GM21717 (cell line): ENCODE measurements around the gene C1orf232.

ENCODE experiments used
- ATAC-seq: cut with Tn5 transposase; IDR thresholded peaks from one replicate; pipeline ENCODE4 v1.9.1; 2021; ENCODE audit warnings: mild to moderate bottlenecking, moderate library complexity; ENCODE audit not compliant: unreplicated experiment

The C1orf232 gene

DNA sequence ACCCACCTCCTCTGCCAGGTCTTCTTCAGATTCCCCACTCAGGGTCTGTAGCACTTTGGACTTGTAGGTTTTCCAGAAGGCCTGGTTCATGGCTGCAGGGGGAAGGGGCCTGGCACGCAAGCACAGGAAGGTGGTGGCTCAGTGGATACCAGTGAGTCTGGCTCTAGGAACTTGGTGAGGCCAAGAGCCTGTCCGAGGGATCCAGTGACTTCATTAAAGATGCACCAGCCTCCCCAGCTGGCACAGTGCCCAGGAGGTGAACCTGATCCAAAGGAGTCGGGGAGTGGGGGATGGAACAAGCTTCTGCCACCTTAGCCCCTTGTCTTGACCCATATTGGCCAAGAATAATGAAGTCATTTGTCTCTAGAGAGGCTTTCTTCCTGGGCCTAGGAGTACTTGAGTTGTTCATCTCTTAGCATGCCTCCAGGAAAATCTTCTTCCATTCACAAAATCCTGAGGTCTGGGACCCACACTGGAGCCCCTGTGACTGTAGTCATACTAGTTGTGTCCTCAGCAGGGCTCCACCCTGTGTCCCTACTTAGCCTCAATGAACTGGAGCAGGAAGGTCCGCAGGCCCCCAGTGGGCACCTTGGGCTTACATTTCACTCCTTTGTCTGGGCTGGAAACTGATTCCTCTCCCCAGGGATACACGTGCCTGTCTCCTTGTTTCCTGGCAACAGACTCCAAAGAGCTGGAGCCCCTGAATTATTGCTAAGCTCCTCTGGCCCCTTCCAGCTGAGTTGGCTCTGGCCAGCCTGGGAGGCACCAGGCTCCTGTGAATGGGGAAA is at the start of gene C1orf232:
Gene C1orf232, minus strand, starts transcription at position 554 of the 788 bp plus-strand sequence. Its CDS starts 464 bp downstream, at position 90.
- no peak for ATAC-seq

DNA sequence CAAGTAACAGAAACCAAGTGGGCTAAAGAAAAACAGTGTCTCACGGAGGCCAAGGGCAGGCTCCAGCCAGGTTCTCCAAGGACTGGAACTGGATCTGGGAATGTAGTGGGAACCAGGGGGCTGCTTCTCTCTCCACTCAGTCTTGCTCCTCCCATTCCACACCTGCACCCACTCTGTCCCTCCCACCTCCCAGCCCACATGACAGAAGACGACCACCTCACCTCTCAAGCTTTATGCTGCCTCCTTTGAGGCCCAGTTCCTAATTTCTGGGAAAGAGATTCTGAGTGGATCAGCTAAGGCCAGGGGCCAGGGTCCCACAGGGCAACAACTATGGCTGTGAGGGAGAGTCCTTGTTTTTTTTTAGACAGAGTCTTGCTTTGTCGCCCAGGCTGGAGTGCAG is 46.5 kb upstream of the C1orf232 start:
- ATAC-seq, result no peak

DNA sequence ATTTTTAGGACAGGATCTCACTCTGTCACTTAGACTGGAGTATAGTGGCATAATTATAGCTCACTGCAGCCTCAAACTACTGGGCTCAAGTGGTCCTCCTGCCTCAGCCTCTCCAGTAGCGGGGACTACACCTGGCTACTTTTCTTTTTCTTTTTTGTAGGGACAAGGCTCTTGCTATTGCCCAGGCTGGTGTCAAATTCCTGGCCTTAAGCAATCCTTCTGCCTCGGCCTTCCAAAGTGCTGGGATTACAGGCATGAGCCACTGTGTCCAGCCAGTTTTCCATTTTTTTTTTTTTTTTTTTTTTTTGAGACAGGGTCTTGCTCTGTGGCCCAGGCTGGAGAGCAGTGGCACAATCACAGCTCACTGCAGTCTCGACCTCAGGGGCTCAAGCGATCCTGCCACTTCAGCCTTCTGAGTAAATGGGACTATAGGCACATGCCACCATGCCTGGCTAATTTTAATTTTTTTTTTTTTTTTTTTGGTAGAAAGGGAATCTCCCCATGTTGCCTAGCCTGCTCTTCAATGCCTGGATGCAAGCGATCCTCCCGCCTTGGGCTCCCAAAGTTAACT is 44.7 kb upstream of the C1orf232 start:
- no peak for ATAC-seq

DNA sequence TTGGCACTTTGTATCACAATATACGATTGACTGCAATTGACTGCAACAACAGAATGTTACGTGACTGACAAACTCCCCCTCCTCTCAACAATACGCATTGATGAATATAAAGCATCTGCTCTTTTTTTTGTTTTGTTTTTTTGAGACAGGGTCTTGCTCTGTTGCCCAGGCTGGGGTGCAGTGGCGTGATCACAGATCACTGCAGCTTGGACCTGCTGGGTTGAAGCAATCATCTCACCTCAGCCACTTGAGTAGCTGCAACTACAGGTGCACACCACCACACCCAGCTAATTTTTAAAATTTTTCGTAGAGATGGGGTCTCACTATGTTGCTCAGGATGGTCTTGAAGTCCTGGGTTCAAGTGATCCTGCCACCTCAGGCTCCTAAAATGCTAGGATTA is 44.0 kb upstream of the C1orf232 start:
- no peak for ATAC-seq

DNA sequence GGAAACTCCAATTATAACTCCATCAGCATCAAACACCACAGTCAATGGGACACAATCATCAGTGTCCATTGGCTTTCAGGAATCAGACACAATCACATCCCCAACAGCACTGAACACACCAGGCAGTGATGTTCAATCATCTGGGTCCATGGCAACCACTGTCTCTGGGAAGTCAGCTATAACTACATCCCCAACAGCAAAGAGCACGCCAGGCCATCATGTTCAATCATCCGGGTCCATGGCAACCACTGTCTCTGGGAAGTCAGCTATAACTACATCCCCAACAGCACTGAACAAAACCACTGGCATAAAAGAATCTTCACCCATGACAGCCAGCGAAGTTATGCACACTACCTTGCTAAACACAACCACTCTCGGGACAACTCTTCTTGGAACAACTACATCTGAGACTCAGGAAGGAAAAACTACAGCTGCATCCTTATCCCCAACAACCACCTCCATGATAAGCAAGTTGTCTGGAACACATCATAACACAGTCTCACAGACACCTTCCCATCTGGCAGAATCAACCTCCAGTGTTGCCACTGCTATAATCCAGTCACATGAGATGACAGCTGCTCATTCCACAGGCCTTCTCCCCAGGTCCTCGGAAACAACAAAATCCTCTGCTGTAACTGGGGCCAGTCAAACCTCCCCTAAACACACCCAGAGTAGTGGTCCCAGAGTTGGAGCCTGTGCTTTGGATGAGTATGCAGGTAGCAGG is 41.5 kb upstream of the C1orf232 start:
- no peak for ATAC-seq

DNA sequence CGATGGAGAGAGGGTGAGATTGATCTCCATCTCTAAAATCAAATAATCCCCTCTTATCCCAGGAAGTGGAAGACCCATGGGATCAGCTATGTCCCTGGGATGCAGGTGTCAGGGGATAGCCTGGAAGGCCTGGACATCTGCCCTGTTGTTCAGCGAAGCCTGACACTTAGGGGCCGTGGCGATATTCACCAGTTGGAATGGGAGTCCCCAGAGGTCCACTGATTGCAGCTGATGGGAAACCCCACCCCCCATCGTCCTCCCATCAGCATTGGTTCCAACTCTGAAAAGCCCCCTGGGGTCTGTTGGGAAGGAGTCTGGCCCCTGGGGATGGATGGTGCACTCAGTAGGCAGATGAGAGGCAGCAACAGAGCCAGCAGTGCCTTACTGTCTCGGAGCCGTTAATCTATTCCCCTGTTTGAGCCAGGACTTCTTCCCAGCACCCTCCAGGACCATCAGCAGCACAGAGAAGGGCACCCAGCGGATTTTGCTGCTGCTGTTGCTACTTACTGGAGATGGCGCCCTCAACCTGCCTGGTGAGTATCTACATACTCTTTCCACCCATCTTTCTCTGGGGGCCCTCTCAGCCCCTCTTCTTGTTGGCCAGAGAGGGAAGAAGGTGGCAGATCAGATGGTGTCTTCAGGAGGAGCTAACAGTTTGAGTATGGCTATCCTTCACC is 35.0 kb upstream of the C1orf232 start:
- no peak for ATAC-seq

DNA sequence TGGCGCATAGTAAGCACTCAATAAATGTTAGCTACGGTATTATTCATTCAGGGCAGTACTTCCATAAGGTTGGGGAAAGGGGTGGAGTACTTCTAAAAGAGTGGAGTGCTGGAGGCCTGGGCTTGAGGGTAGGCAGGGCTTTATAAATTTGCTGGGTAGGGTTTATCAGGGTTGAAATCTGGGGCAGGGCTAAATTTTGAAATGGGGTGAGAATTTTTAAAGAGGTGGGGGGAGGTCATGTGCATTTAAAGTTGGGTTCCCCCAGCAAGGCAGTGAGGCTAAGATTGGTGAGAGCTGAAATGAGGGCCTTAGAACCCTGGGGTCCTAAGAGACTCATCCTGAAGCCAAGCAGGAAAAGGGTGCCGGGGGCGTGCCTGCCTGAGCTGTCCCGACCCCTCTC is 31.6 kb upstream of the C1orf232 start:
- no peak for ATAC-seq

DNA sequence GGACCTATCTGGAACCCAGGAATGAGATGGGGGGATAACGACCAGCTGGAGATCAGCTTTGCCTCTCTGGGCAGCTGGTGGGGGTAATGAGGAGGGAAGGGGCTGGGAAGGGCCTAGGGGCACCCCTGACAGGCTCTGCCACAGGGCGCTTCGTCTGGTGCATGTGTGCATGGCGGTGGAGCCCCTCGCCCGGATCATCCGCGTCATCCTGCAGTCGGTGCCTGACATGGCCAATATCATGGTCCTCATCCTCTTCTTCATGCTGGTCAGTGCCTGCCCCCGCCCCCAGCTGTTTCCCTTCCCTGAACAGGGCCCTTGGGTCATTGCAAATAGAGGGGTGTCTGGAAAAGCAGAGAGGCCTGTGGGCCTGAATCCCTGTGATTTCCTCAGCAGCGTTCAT is 29.1 kb upstream of the C1orf232 start:
- ATAC-seq, result no peak

DNA sequence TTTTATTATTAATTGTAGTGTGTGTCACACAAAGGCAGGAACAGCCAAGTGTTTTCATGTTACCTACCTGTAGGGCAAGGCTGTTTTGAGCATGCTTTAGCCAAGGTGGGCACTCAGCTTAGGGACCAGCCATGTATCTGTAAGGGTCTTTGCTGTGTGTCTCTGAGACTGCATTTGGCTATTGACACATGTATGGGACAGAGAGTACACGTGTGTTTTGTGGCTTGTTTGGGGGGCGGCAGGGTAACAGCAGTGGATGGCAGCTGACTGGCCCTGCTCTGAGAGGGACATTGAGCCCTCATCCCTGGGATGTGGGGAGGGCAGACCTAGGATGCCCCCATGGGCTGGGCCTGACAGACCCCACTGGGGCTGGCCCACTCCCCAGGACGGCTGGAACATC is 28.5 kb upstream of the C1orf232 start:
- ATAC-seq, result no peak

DNA sequence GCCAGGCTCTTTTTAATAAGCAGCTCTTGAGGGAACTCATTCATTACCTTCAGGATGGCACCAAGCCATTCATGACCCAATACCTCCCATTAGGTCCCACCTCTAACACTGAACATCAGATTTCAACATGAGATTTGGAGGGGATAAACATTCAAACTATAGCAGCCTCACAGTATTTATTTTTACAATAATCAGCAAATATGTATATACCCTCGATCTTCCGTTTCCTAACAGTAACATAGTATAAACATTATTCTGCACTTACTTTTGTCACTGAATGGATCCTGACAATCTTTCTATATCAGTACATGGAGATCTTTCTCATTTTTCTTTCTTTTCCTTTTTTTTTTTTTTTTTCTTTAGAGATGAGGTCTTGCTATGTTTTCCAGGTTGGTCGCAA is 27.0 kb upstream of the C1orf232 start:
- no peak for ATAC-seq

DNA sequence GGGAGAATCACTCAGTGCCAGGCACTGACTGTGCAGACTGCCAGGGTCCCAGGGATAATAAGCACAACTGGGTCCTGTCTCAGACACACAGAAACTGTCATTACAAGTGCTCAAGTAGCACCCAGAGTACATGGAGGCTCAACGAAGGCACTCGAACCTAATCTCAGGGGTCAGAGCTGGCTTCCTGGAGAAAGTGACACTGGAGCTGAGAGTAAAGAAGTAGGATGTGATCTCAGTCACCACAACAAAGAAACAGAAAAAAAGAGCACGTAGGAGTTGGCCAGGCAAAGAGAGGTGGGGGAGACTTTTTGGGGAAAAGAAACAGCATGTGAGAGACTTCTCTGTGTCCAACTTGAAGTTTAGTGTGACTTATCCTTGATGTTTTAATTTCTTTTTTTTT is 23.0 kb upstream of the C1orf232 start:
- no peak for ATAC-seq

DNA sequence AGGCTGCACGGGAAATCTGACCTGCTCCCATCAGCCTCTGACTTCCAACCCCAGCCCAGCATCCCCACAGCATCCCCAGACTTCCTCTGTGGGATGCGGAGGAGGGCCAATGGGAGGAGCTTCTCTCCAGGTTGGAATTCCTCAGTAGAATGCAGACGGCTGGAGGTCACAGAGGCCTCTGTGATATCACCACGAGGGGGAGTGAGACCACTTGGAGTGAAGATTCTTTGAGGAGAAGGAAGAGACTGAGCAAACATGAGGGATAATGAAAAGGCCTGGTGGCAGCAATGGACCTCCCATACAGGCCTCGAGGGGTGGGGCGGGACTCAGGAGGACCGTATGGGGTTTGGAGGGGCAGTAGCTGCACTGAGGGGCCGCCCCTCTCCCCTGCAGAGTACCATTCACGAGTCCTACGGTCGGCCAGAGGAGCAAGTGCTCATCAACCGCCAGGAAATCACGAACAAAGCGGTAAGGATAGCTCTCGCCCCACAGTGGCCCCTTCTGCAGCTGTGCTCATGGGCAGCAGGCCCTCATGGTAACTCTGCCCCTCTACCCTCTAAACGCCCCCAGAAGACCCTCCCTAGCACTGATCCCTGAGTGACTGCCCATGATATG is 21.7 kb upstream of the C1orf232 start, which contains the start of gene CATSPER4:
Gene CATSPER4, plus strand, starts transcription at position 230 of the 615 bp plus-strand sequence. Its CDS starts 26 bp downstream, at position 256.
- no peak for ATAC-seq

DNA sequence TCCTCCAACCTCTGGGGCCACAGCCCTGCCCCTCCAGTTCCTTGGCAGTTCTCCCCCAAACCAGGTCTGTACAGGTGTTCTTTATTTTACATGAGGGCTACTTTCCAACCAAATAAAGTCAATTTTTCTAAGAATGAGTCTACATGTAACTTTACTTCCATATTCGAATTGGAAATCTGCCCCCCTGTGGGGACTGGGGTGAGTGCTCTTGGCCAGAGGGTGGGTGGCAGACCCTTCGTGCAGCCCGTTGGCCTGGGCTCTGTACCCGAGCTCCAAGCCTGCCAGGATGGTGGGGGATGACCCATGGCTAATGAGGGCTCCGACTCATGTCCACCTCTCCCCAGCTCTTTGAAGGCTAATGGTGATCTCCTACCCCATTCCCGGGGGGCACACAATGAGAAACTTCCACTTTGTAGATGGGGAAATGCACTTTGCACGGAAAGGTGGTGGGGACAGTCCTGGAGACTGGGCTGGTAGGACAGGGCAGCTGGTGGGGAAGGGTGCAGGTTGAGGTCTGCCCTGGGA is 21.1 kb upstream of the C1orf232 start:
- no peak for ATAC-seq

DNA sequence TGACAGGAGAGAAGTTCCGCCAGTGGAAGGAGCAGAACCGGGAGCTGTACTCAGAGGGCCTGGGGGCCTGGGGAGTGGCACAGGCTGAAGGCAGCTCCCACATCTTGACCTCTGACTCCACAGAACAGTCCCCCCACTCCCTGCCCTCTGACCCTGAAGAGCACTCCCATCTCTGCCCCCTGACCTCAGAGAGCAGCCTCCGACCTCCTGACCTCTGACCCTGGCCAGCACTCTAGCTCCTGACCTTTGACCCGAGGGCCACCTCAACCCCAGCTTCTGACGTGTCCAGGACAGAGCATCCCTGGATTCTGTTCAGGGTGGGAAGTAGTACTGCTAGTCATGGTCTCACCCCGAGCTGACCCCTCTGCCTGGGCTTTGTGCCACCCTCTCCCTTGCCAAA is 20.6 kb upstream of the C1orf232 start:
- ATAC-seq, result no peak

DNA sequence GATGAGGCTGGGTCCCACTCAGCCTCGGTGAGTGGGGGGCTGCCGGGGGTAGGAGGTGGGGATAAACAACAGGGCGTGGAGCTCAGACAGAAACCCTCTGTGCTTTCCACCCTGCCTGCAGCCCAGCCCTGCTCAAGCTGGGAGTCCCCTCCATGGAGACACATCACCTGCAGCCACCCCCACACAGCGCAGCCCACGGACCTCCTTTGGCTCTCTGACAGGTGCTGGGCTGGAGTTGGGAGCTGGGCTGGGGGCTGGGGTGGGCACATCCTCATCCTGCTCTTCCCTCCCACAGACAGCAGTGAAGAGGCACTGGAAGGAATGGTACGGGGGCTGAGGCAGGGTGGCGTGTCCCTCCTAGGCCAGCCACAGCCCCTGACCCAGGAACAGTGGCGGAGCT is 19.7 kb upstream of the C1orf232 start:
- no peak for ATAC-seq

DNA sequence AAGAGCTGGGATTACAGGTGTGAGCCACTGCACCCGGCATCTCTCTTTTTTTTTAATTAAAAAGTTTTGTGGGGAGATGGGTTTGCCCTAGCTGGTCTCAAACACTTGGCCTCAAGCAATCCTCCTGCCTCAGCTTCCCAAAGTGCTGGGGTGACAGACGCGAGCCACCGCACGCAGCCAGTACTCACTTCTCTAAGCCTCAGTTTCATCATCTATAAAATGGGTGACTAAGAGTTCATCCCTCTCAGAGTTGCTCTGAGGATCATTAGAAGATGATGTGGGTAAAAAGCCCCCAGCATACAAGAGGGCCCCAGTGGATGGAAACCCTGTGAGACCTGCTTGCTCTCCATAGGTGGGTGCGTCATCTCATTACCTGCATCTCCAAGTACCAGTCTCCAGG is 19.1 kb upstream of the C1orf232 start:
- ATAC-seq, result no peak

DNA sequence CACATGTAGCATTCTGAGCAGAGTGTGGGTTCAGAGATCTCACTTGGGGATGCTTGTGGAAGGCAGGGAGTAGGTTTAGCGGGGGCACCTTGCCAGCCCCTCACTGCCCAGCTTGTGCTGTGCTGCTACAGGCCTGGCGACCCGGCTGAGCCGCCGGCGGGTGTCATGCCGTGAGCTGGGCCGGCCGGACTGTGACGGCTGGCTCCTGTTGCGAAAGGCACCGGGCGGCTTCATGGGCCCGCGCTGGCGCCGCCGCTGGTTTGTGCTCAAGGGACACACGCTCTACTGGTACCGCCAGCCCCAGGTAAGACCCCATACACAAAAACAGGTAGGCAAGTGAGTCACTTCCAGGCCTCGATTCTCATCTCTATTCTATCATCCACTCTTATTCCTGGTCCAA is 16.1 kb upstream of the C1orf232 start:
- no peak for ATAC-seq

DNA sequence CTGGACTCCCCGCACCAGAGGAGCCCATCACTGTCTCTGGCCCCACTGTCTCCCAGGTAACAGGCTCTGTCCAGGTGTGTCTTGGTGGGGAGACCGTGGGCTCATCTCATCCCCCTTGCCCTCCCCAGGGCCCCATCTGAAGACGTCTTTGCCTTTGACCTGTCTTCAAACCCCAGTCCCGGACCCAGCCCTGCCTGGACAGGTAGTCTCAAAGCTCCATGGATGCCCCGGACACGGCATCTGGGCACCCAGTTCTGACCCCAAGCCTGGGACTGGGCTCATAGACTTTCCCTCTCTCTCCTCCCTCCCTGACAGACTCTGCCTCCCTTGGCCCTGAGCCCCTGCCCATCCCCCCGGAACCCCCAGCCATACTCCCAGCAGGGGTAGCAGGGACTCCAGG is 15.3 kb upstream of the C1orf232 start:
- ATAC-seq, result no peak

DNA sequence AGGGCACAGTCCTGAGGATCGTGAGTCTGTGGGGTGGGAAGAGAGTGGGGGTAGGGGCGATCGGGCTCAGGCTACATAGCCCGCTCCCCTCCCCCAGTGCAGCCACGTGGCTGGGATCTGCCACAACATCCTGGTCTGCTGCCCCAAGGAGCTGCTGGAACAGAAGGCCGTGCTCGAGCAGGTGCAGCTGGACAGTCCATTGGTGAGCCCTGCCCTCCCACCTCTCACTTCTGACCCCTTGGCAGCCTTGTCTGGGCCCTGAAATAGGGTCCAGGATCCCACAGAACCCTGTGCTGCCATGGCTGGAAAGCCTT is 13.6 kb upstream of the C1orf232 start:
- no peak for ATAC-seq

DNA sequence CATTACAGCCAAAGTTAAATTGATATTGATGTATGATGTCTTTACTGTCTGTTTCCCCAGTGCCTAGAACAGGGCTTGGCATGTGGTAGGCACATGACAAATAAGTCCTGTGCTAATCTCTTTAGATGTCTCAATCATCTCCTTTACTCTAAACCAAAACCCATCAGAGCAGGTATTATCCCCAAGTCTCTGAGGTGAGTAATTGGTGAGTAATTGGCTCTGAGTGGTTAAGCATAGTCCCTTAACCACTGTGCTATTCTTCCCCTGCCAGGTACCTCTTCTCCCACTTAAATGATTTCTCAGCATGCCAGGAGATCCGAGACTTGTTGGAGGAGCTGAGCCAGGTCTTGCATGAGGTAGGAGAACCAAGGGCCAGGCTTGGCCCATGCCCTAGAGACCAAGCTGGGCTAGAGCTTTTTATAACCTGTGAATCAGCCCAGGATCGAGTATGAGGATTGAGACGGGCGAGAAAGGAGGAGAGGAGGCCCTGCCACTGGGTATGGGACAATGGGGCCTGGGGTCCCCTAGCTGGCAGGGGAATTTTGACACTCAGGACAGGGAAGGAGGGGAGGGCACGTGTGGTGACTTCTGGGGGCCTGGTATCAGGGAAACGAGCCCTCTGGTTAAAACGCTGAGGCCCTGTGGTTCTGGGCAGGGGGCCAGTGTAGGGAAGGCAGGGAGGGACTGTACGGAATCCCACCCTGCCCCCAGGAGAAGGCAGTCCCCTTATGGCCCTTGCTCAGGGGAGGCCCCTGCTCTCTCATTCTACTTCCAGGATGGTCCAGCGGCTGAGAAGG is 13.0 kb upstream of the C1orf232 start:
- no peak for ATAC-seq
